A549 (cell line): ENCODE measurements around the gene UBE2E2.

Experiments
- CTCF ChIP-seq: fragments of >200 bp; sonication (Bioruptor Twin); formaldehyde crosslinking; IDR thresholded peaks from 3 replicates; pipeline ENCODE4 v1.5.1; 2016
- POLR2A ChIP-seq: IDR thresholded peaks from 2 replicates; pipeline ENCODE4 v1.6.1; 2012; ENCODE audit warnings: mild to moderate bottlenecking, low read length
- POLR2AphosphoS2 ChIP-seq: conservative IDR thresholded peaks from 2 replicates; pipeline ENCODE4 v1.6.1; 2012; ENCODE audit warnings: low read length, improper control_type of control experiment, inconsistent platforms
- RNF2 ChIP-seq: fragments of 200-600 bp; sonication (generic); IDR thresholded peaks from 2 replicates; pipeline ENCODE4 v1.6.1; 2016; ENCODE audit warnings: low read depth, mild to moderate bottlenecking, antibody characterized with exemption, moderate library complexity, borderline replicate concordance
- ZC3H11A ChIP-seq: fragments of 450-650 bp; IDR thresholded peaks from 2 replicates; pipeline ENCODE4 v1.6.1; 2014; ENCODE audit warnings: antibody characterized with exemption, mild to moderate bottlenecking

GRCh38 chr3:23166845-23167244 is 36.3 kb upstream of the UBE2E2 start:
- TF ChIP-seq CTCF (no peak), ZC3H11A (no peak), POLR2A (no peak), POLR2AphosphoS2 (no peak), RNF2 (no peak)
